Liver (tissue), 9 donors: ENCODE results near the gene CA6. TPM values are rescaled to one million over a fixed set of nuclear protein-coding genes. Genes with fewer than 3 reads are reported as not detected.

Source experiments
- DNase-seq: peaks from one replicate; pipeline ENCODE4 v3.0.0-alpha.2; 2017; ENCODE audit warnings: low spot score
- H3K27ac ChIP-seq, 2 donors: one replicate each; pipeline ENCODE4 v1.7.0; 2013; ENCODE audit warnings: inconsistent platforms in 2 of 2, low read length in 2 of 2, control low read depth in 1 of 2, low read depth in 1 of 2, mild to moderate bottlenecking in 1 of 2
- H3K27me3 ChIP-seq, 4 donors: one replicate each; pipeline versions ENCODE4 v1.6.1 to v1.7.0; 2013; ENCODE audit warnings: low read length in 3 of 4, inconsistent platforms in 1 of 4, mild to moderate bottlenecking in 1 of 4, moderate library complexity in 1 of 4; ENCODE audit not compliant: control insufficient read depth in 4 of 4, insufficient read depth in 4 of 4
- H3K36me3 ChIP-seq, 4 donors: one replicate each; pipeline versions ENCODE4 v1.6.1 to v1.7.0; 2013; ENCODE audit warnings: low read length in 3 of 4, mild to moderate bottlenecking in 3 of 4, low read depth in 1 of 4, moderate library complexity in 1 of 4; ENCODE audit not compliant: control insufficient read depth in 4 of 4, insufficient read depth in 3 of 4
- H3K4me1 ChIP-seq, 4 donors: one replicate each; pipeline versions ENCODE4 v1.6.1 to v1.7.0; 2013; ENCODE audit warnings: low read length in 3 of 4, mild to moderate bottlenecking in 3 of 4, moderate library complexity in 1 of 4; ENCODE audit not compliant: control insufficient read depth in 4 of 4, insufficient read depth in 4 of 4
- H3K4me3 ChIP-seq, 3 donors: one replicate each; pipeline versions ENCODE4 v1.6.1 to v1.7.0; 2013; ENCODE audit warnings: low read length in 3 of 3, control low read depth in 1 of 3, low read depth in 1 of 3, mild to moderate bottlenecking in 1 of 3
- H3K9ac ChIP-seq, 2 donors: one replicate each; pipeline ENCODE4 v1.7.0; 2013; ENCODE audit warnings: low read length in 2 of 2, mild to moderate bottlenecking in 2 of 2, moderate library complexity in 2 of 2, control low read depth in 1 of 2, low read depth in 1 of 2
- H3K9me3 ChIP-seq, 4 donors: one replicate each; pipeline versions ENCODE4 v1.6.1 to v1.7.0; 2013; ENCODE audit warnings: low read length in 3 of 4; ENCODE audit not compliant: control insufficient read depth in 4 of 4
- EGR1 ChIP-seq, 2 donors: IDR thresholded peaks; 2 replicates each; pipeline ENCODE4 v1.6.1; 2016 to 2018; ENCODE audit warnings: antibody characterized with exemption in 2 of 2, low read depth in 2 of 2
- FOXA1 ChIP-seq: IDR thresholded peaks from 2 replicates; pipeline ENCODE4 v1.6.1; 2016; ENCODE audit warnings: antibody characterized with exemption
- FOXA2 ChIP-seq: IDR thresholded peaks from 2 replicates; pipeline ENCODE4 v1.6.1; 2016; ENCODE audit warnings: antibody characterized with exemption
- GABPA ChIP-seq, 2 donors: IDR thresholded peaks in 1 of 2; conservative IDR thresholded peaks in 1 of 2; 2 replicates each; pipeline ENCODE4 v1.6.1; 2016; ENCODE audit warnings: antibody characterized with exemption in 2 of 2, mild to moderate bottlenecking in 1 of 2, moderate library complexity in 1 of 2
- HNF4G ChIP-seq: IDR thresholded peaks from 2 replicates; pipeline ENCODE4 v1.6.1; 2016; ENCODE audit warnings: antibody characterized with exemption
- JUND ChIP-seq, 2 donors: IDR thresholded peaks; 2 replicates each; pipeline ENCODE4 v1.6.1; 2016; ENCODE audit warnings: antibody characterized with exemption in 2 of 2
- NR2F2 ChIP-seq: IDR thresholded peaks from 2 replicates; pipeline ENCODE4 v1.6.1; 2016; ENCODE audit warnings: antibody characterized with exemption
- RAD21 ChIP-seq, 2 donors: IDR thresholded peaks; 2 replicates each; pipeline ENCODE4 v1.6.1; 2016; ENCODE audit warnings: antibody characterized with exemption in 2 of 2, mild to moderate bottlenecking in 2 of 2
- RXRA ChIP-seq, 2 donors: IDR thresholded peaks; 2 replicates each; pipeline ENCODE4 v1.6.1; 2017 to 2018; ENCODE audit warnings: antibody characterized with exemption in 2 of 2, mild to moderate bottlenecking in 1 of 2
- TAF1 ChIP-seq: conservative IDR thresholded peaks from 2 replicates; pipeline ENCODE4 v1.6.1; 2016; ENCODE audit warnings: antibody characterized with exemption, mild to moderate bottlenecking
- YY1 ChIP-seq: IDR thresholded peaks from 2 replicates; pipeline ENCODE4 v1.6.1; 2016; ENCODE audit warnings: antibody characterized with exemption, mild to moderate bottlenecking
- WGBS: extraction: QIAGEN DNeasy Blood & Tissue Kit; methylation state at CpG from one replicate; pipeline ENCODE4 v1.1.7; 2013; 5-methylcytosine and 5-hydroxymethylcytosine counted together
- polyA plus RNA-seq, 2 donors: library from polyadenylated mRNA; stranded (reverse) in 1 of 2; unstranded in 1 of 2; fragments of 200-250 nt in 1 of 2; fragments of >200 nt in 1 of 2; fragmentation: Nextera tagmentation in 1 of 2; extraction: Ambion mirVana in 1 of 2; gene quantifications; one replicate each; pipeline versions ENCODE4 v1.2.1 to v1.2.3, GENCODE V29; 2013 to 2015
- total RNA-seq, 2 donors: library from RNA; depleted of rRNA; stranded (reverse); fragments of >200 nt; gene quantifications; one replicate each; pipeline ENCODE4 v1.2.3, GENCODE V29; 2014
- TF ChIP-seq, protein P1 (sequence below): IDR thresholded peaks from 2 replicates; pipeline ENCODE4 v1.6.1; 2016; ENCODE audit warnings: antibody characterized with exemption
- TF ChIP-seq, protein P2 (sequence below): IDR thresholded peaks from 2 replicates; pipeline ENCODE4 v1.6.1; 2016; ENCODE audit warnings: antibody characterized with exemption
- TF ChIP-seq, protein P3 (sequence below): IDR thresholded peaks from 2 replicates; pipeline ENCODE4 v1.6.1; 2016; ENCODE audit warnings: antibody characterized with exemption, mild to moderate bottlenecking
- TF ChIP-seq, protein P4 (sequence below): fragments of 150-350 bp; IDR thresholded peaks from 2 replicates; pipeline ENCODE4 v1.5.1; 2017; ENCODE audit warnings: improper control_type of control experiment, low read depth, low read length; ENCODE audit not compliant: missing input control
- TF ChIP-seq, protein P5 (sequence below): IDR thresholded peaks from 2 replicates; pipeline ENCODE4 v1.6.1; 2016; ENCODE audit warnings: antibody characterized with exemption
- donor health status: healthy.
- donor health status: healthy.
- donor health status: healthy.
- donor health status: healthy.
- donor health status: healthy.

Gene CA6
- total and polyA plus RNA-seq, 4 donors: not detected

DNA sequence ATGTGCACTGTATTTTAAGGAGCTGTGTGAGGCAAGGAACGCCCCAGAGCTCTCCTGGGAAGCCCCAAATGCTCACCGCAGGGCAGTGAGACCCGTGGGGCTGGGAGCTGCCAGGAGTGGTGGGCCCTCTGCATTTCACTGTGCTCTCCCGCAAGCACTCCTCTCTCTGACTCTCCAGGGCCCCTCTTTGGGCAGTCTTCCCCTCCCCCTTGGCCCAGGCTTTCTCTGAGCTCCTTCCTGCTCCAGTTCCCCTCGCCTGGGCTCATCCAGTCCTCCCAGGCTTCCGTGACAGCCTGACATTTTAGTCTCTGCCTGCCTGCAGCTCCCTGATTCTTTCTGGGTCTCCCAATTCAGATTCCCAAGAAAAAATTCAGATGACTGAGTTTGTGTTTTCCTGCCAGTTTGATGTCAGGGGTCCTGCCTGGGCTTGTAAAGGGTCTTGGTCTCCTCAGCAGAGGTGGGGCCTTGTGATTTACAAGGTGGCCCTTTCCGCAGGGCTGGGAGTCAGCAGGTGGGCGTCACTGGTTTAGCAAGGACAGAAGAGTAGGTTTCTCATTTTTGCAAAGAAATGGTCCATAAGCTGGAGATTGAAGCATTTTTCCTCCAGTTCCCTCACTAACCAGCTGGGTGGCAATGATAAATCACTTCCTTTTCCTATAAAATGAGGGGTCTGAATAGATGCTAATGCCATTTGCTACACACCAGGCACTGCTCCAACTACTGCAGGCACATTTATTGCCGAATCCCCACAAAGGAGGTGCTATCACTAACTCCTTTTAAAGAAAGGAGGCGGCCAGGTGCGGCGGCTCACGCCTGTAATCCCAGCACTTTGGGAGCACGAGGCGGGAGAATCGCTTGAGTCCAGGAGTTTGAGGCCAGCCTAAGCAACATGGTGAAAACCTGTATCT is 1.9 kb upstream of the CA6 start:
- no peaks in the 10 kb centered on the region for H3K9me3 ChIP-seq
- H3K27ac ChIP-seq: no peak overlapping the region
- H3K9ac ChIP-seq: no peak overlapping the region
- no peaks in the 10 kb centered on the region for H3K4me1 ChIP-seq
- H3K27me3 ChIP-seq: no peaks in the 10 kb centered on the region
- WGBS: 80% methylated on average over 16 of the region's 16 CpGs
- H3K36me3 ChIP-seq: no peaks in the 10 kb centered on the region
- DNase-seq: no peak
- no peak overlapping the region for H3K4me3 ChIP-seq
- no peak for TF ChIP-seq HNF4G
- TF ChIP-seq, protein P1, sequence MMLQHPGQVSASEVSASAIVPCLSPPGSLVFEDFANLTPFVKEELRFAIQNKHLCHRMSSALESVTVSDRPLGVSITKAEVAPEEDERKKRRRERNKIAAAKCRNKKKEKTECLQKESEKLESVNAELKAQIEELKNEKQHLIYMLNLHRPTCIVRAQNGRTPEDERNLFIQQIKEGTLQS: no peak
- TF ChIP-seq, protein P2, sequence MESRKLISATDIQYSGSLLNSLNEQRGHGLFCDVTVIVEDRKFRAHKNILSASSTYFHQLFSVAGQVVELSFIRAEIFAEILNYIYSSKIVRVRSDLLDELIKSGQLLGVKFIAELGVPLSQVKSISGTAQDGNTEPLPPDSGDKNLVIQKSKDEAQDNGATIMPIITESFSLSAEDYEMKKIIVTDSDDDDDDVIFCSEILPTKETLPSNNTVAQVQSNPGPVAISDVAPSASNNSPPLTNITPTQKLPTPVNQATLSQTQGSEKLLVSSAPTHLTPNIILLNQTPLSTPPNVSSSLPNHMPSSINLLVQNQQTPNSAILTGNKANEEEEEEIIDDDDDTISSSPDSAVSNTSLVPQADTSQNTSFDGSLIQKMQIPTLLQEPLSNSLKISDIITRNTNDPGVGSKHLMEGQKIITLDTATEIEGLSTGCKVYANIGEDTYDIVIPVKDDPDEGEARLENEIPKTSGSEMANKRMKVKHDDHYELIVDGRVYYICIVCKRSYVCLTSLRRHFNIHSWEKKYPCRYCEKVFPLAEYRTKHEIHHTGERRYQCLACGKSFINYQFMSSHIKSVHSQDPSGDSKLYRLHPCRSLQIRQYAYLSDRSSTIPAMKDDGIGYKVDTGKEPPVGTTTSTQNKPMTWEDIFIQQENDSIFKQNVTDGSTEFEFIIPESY: no peak
- TF ChIP-seq, protein P3, sequence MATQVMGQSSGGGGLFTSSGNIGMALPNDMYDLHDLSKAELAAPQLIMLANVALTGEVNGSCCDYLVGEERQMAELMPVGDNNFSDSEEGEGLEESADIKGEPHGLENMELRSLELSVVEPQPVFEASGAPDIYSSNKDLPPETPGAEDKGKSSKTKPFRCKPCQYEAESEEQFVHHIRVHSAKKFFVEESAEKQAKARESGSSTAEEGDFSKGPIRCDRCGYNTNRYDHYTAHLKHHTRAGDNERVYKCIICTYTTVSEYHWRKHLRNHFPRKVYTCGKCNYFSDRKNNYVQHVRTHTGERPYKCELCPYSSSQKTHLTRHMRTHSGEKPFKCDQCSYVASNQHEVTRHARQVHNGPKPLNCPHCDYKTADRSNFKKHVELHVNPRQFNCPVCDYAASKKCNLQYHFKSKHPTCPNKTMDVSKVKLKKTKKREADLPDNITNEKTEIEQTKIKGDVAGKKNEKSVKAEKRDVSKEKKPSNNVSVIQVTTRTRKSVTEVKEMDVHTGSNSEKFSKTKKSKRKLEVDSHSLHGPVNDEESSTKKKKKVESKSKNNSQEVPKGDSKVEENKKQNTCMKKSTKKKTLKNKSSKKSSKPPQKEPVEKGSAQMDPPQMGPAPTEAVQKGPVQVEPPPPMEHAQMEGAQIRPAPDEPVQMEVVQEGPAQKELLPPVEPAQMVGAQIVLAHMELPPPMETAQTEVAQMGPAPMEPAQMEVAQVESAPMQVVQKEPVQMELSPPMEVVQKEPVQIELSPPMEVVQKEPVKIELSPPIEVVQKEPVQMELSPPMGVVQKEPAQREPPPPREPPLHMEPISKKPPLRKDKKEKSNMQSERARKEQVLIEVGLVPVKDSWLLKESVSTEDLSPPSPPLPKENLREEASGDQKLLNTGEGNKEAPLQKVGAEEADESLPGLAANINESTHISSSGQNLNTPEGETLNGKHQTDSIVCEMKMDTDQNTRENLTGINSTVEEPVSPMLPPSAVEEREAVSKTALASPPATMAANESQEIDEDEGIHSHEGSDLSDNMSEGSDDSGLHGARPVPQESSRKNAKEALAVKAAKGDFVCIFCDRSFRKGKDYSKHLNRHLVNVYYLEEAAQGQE: no peak
- no peak for TF ChIP-seq EGR1 (IDR thresholded peaks at IDR 0.05; ENCODE audit: low read depth in 2 of 2)
- no peak for TF ChIP-seq GABPA (IDR thresholded peaks at IDR 0.05 in 1 of 2, conservative IDR thresholded peaks at IDR 0.05 in 1 of 2)
- TF ChIP-seq FOXA1: no peak
- TF ChIP-seq NR2F2: no peak
- TF ChIP-seq, protein P4, sequence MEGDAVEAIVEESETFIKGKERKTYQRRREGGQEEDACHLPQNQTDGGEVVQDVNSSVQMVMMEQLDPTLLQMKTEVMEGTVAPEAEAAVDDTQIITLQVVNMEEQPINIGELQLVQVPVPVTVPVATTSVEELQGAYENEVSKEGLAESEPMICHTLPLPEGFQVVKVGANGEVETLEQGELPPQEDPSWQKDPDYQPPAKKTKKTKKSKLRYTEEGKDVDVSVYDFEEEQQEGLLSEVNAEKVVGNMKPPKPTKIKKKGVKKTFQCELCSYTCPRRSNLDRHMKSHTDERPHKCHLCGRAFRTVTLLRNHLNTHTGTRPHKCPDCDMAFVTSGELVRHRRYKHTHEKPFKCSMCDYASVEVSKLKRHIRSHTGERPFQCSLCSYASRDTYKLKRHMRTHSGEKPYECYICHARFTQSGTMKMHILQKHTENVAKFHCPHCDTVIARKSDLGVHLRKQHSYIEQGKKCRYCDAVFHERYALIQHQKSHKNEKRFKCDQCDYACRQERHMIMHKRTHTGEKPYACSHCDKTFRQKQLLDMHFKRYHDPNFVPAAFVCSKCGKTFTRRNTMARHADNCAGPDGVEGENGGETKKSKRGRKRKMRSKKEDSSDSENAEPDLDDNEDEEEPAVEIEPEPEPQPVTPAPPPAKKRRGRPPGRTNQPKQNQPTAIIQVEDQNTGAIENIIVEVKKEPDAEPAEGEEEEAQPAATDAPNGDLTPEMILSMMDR: no peak
- no peak for TF ChIP-seq RXRA (IDR thresholded peaks at IDR 0.05)
- TF ChIP-seq, protein P5, sequence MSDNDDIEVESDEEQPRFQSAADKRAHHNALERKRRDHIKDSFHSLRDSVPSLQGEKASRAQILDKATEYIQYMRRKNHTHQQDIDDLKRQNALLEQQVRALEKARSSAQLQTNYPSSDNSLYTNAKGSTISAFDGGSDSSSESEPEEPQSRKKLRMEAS: no peak
- no peak for TF ChIP-seq FOXA2
- no peak for TF ChIP-seq YY1
- TF ChIP-seq TAF1: no peak
- TF ChIP-seq RAD21 (IDR thresholded peaks at IDR 0.05): no peak
- no peak for TF ChIP-seq JUND (IDR thresholded peaks at IDR 0.05)
